ENCODE data around the gene DNAH2.
"Not testable (repeated sequence)": the region's sequence is repeated elsewhere in the genome, so short reads cannot be mapped to it uniquely, and the experiment has no call there.

DNAH2 gene

DNA sequence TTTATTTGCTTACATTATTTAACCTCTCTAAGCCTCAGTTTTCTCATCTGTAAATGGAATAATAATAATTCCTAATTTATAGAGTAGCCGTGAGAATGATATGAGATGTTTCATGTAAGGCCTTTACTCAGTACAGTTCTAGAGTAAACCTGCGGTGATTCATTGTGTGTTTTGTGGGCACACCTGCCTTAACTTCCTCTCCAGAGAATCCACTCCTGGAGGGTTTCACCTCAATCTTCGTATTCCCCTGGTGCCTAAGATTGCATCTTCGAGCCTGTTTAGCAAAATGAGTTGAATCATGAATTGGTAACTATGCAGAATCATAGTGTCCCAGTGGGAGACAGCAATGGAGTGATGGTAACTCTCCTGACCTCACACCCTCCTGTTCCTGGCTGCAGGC, 52.3 kb downstream of the DNAH2 start:
- no peak for DNase-seq (ENCODE audit: low read depth in 1 of 2, low spot score in 1 of 2)

DNA sequence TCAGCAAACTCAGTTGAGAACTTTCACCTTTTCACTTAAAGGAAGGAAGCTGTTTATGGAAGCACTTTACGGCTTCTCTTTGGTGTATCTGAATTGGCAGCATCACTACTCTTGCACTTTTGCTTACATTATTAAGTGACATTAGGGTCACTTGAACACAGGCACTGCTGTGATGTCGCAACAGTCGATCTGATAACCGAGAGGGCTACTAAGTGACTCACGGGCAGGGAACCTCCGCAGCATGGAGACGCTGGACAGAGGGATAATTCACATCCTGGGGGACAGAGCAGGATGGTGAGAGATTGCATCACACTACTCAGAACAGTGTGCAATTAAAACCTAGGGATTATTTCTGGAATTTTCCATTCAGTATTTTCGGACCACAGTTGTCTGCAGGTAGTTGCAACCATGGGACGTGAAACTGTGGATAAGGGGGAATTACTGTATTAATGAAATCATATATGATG, 56.5 kb downstream of the DNAH2 start:
- no peak for DNase-seq (ENCODE audit: low read depth in 1 of 2, low spot score in 1 of 2)

GRCh38 chr17:7775051-7775450, 57.5 kb downstream of the DNAH2 start:
- DNase-seq (ENCODE audit: low read depth in 1 of 2, low spot score in 1 of 2), result no peak

GRCh38 chr17:7777017-7777416, 59.5 kb downstream of the DNAH2 start:
- no peak for DNase-seq (ENCODE audit: low read depth in 1 of 2, low spot score in 1 of 2)

DNA sequence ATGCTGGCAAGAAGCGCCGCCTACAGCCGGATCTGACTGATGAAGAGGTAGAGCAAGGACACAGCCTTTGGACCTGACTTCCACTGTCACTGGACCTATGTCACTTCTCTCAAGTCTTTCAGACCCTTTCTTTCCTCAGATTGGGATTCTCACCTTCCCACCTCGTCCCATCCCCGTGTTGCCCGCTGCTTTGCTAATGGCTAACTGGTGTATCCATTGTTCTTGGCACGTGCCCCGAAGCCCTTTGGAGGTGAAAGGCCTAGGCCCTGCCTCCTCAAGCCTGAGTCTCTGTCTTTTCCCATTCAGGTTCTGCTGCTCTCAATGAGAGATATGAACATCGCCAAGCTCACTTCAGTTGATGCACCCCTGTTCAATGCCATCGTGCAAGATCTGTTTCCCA, 63.2 kb downstream of the DNAH2 start:
- DNase-seq (ENCODE audit: low read depth in 1 of 2, low spot score in 1 of 2), result no peak

DNA sequence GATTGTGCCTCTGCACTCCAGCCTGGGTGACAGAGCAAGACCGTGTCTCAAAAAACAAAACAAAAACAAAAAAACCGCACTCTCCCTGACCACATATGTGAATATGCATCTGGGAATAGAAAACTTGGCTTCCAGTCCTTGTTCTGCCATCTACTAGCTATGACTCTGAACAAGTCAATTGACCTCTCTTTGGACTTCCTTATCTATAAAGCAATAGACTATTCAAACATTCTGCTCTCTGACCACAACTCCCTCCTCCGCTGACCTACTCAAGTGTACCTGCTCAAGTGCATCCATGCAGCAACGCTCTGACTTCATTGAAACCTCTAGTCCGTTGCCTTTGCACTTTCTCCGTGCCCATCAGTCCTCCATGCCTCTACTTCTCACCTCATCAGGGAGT, 63.9 kb downstream of the DNAH2 start:
- no peak for DNase-seq (ENCODE audit: low read depth in 1 of 2, low spot score in 1 of 2)

DNA sequence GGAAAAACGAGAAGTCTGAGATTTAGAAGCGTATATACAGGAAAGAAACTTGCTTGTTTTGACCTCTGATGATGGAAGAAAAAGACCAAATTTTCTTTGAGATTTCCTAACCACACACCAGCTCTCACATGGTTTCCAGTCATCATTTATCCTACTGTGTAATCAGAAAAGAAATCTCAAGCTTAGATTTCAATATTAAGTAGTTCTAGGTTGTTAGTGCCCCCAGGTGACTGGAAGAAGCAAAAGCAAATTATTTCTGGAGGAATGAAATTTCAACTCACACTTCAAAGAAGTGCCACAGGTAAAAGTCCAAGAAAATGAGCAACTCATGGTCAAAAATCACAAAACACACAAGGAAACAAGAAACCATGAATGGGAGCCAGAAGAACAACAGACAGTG, 64.7 kb downstream of the DNAH2 start:
- DNase-seq (ENCODE audit: low read depth in 1 of 2, low spot score in 1 of 2), result no peak

GRCh38 chr17:7786866-7787265, 69.3 kb downstream of the DNAH2 start:
- no peak for DNase-seq (ENCODE audit: low read depth in 1 of 2, low spot score in 1 of 2)

GRCh38 chr17:7789131-7789530, 71.6 kb downstream of the DNAH2 start:
- DNase-seq (ENCODE audit: low read depth in 1 of 2, low spot score in 1 of 2), result no peak

- no peak for DNase-seq (ENCODE audit: low read depth in 1 of 2, low spot score in 1 of 2)
These were observed 72.6 kb downstream of the DNAH2 start for GRCh38 chr17:7790150-7790549.

DNA sequence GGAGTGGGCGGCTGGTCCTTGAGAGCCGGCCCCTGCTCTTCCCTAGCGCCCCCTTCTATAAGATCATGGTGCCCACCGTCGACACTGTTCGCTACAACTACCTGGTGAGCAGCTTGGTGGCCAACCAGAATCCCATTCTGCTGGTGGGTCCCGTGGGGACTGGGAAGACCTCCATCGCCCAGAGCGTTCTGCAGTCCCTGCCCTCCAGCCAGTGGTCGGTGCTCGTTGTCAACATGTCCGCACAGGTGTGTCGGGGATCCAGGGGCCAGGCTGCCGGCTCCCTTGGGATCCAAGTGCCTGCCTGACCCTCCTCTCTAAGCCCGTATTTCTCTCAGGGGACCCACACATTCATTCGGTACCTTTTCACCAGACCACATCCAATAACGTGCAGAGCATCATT, 75.1 kb downstream of the DNAH2 start:
- no peak for DNase-seq (ENCODE audit: low read depth in 1 of 2, low spot score in 1 of 2)

DNA sequence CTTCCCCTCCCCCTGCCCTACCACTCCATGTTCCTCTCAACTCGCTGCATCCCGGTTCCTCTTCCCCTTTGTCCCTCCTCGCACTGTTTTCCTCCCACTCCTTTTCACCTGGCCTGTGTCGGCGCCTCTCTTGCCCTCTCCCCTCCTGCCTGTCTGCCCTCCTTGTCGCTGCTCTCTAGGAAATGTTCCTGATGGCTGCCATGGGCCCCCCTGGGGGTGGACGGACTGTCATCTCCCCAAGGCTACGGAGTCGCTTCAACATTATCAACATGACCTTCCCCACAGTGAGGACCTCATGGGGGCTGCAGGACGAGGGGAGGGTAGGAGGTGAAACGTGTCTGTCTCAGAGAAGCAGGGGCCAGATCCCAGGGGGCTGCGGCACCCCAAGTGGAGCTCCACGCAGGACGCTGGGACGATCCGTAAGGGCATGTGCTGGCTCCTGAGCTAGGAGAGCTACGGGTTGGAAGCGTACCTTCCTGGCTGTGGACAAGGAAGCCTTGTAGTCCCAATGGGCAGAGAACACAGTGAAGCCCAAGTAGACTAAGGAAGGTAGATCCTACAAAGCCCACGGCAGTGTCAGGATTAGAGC, 76.6 kb downstream of the DNAH2 start:
- no peak for DNase-seq (ENCODE audit: low read depth in 1 of 2, low spot score in 1 of 2)

DNA sequence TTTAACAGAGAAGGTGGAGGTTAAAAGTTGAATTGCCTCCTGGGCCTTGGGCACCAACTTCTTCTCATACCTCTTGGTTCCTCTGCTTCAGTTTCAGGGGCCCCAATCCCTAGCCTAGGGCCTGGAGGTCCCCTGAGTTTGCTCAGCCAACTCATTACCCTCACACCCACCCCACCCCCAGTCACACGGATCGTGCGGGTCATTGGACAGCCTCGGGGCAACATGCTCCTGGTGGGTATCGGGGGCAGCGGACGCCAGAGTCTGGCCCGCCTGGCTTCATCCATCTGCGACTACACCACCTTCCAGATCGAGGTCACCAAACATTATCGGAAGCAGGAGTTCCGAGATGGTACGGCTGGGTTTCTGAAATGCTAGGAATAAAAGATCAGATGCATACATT, 80.4 kb downstream of the DNAH2 start:
- DNase-seq (ENCODE audit: low read depth in 1 of 2, low spot score in 1 of 2), result no peak

DNA sequence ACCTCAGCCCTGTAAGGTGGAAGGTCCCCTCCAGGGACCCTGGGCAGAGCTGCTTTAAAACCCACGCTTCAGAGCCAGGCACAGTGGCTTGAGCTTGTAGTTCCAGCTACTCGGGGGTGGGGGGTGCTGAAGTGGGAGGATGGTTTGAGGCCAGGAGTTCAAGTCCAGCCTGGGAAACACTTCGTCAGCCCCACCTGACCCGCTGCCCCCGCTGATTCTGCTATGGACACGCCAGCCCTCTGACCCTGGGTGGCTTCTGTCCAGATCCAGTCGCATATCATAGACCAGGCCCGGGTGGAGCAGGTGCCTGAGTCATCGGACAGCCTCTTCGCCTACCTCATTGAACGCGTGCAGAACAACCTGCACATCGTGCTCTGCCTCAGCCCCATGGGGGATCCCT, 81.3 kb downstream of the DNAH2 start:
- DNase-seq (ENCODE audit: low read depth in 1 of 2, low spot score in 1 of 2), result no peak

DNA sequence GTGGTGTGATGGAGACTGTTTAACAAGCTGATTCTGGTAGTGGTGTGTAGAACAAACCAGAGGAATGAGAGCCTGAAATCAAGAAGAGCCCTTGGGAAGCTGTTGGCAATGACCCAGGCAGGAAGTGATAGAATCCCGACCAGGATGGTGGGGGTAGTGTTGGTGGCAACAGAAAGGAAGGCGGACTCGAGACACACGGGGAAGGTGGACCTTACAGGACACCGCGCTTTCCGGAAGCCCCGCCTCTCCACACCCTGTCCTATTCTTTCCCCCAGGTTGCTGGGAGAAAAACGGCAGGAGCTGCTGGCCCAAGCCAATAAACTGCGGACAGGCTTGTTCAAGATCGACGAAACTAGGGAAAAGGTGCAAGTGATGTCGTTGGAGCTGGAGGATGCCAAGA, 86.4 kb downstream of the DNAH2 start:
- no peak for DNase-seq (ENCODE audit: low read depth in 1 of 2, low spot score in 1 of 2)

DNA sequence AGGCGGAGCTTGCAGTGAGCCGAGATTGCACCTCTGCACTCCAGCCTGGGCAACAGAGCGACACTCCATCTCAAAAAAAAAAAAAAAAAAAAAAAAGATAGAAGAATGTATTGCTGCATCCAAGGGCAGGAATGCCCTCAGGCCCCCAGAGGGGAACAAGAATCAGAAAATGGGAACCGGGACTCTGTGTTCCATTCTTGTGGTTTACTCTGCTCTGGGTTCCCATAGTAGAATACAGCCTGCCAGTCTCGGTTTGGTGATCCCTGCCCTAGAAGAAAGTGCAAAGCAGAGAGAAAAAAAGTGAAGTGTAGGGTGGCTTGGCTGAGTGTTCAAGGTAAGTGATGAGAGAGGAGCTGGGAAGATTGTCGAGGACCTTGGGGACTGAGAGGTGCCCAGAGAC, 89.0 kb downstream of the DNAH2 start:
- no peak for DNase-seq (ENCODE audit: low read depth in 1 of 2, low spot score in 1 of 2)

GRCh38 chr17:7807206-7807605, 89.7 kb downstream of the DNAH2 start:
- no peak for DNase-seq (ENCODE audit: low read depth in 1 of 2, low spot score in 1 of 2)

- DNase-seq (ENCODE audit: low read depth in 1 of 2, low spot score in 1 of 2), result no peak
These were observed 91.7 kb downstream of the DNAH2 start for GRCh38 chr17:7809086-7809790.

- DNase-seq (ENCODE audit: low read depth in 1 of 2, low spot score in 1 of 2), result not testable (repeated sequence)
These were observed 92.3 kb downstream of the DNAH2 start for GRCh38 chr17:7809791-7810343.

DNA sequence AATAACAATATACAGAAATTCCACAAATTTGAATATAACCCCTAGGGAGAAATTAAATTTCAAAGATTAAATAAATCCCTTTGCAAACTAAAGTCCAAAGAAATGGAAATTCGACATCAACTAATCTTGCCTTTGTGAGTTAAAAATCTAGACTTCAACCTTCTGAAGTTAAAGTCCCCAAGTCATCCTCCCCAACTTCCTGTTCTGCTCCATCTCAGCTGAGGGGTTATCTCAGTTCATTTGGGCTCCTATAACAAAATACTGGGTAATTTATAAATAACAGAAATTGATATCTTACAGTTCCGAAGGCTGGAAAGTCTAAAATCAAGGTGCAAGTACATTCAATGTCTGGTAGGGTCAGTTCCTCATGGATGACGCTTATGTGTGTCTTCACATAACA, 93.7 kb downstream of the DNAH2 start:
- DNase-seq (ENCODE audit: low read depth in 1 of 2, low spot score in 1 of 2), result no peak

DNA sequence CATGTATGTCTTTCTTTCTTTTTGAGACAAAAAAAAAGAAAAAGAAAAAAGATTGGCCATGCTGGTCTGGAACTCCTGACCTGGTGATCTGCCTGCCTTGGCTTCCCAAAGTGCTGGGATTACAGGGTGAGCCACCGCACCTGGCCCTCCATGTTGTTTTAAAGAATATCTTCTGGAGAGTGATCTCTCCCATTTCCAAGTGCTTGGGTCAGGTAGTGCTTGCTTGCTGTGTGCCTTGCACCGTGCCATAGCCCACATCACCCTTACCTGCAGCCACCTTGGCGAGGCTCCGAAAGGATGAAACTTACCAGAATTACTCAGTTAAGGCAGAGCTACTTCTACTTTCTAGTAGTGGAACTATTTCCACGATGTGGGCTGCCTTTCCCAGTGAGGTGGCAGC, 97.4 kb downstream of the DNAH2 start:
- no peak for DNase-seq (ENCODE audit: low read depth in 1 of 2, low spot score in 1 of 2)

DNA sequence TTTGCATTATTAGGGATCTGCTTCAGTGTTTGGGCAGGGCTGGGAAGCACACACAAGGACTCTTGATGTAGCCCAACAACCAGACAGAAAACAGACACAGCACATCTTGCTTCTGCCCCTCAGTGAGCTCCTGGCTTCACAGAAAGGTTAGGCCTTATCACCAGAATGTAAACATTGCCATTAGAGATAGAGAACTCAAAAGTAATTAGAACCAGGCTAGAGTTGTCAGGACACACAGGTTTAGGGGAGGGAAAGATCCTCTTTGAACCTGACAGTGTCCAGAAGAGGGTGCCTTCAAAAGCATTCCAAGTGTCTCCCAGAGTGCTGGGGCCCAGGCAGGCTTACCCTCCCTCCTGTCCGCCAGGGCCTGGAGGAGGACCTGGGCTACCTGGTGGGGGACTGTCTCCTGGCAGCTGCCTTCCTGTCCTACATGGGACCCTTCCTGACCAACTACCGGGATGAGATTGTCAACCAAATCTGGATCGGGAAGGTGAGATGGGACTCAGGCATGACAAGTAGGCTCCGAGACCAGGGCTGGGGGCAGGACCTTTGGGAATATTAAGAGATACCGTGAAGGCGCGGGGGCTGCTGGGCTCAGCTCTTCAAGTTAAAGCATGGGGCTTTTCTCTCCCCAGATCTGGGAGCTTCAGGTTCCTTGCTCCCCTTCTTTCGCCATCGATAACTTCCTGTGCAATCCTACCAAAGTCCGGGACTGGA, 99.5 kb downstream of the DNAH2 start:
- DNase-seq (ENCODE audit: low read depth in 1 of 2, low spot score in 1 of 2), result no peak

Data from activated CD4-positive, alpha-beta T cell treated with anti-CD3 and anti-CD28 coated beads, Interleukin-2, amount 50 U/mL, for 24 hours (primary cell).